HG02973 (cell line): ENCODE data around the gene ACOX3.
"Not testable (repeated sequence)": the region's sequence is repeated elsewhere in the genome, so short reads cannot be mapped to it uniquely, and the experiment has no call there.

Experiments used
- ATAC-seq: cut with Tn5 transposase; IDR thresholded peaks from one replicate; pipeline ENCODE4 v1.9.1; 2021; ENCODE audit warnings: moderate library complexity; ENCODE audit not compliant: unreplicated experiment

Gene ACOX3

DNA sequence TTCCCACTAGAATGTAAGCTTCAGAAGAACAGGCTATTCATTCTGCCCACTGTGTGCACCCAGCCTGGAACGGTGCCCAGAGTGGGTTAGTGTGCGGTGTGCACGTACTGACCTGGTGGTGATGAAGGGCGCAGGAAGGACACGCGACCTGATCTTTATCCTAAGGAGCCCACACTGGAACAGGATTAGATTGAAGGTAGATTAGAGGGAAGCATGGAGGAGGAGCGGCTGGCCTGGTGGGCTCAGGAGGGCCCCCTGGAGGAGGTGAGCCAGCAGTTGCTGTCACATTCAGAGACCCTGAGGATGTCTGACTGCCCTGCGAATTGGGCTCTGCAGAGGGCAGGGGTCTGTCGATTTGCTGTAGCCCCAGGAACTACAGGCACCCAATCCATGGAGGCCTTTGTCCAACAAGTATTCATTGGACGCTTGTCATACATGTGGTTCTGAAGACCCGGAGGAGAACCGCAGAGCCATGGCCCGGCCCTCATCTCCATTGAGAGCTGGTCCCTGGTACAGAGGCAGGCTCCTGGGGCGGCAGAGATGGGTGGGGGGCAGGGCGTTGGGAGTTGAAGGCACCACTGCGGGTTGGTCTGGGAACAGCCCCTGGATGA, 97.8 kb downstream of the ACOX3 start:
- ATAC-seq = no peak

DNA sequence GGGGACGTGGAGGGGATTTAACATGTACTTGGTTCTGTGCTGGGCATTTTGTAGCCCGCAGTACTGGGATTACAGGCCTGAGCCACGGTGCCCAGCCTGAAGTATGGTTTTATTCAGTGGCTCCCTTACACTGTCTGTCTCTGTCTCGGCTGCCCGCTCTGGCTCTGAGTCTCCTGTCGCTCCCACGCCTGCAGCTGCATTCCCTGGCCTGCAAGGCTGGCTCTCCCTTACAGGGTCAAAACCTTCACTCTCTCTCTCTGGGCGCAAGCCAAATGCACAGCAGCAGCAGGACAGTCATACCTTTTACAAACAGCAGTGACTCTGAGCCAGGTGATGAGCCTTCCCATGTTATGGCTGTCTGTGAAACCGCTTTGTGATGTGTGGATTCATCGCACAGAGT, 98.8 kb downstream of the ACOX3 start:
- ATAC-seq = no peak

DNA sequence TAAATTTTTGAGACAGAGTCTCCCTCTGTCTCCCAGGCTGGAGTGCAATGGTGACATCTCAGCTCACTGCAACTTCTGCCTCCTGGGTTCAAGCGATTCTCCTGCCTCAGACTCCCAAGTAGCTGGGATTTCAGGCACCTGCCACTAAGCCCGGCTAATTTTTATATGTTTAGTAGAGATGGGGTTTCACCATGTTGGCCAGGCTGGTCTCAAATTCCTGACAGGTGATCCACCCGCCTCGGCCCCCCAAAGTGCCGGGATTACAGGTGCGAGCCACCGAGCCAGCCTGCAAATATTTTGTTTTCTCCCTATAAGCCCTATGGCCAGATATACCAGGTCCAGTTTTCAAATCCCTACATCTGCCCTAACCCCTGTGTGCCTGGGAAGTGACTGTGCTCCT, 99.2 kb downstream of the ACOX3 start:
- ATAC-seq = not testable (repeated sequence)

DNA sequence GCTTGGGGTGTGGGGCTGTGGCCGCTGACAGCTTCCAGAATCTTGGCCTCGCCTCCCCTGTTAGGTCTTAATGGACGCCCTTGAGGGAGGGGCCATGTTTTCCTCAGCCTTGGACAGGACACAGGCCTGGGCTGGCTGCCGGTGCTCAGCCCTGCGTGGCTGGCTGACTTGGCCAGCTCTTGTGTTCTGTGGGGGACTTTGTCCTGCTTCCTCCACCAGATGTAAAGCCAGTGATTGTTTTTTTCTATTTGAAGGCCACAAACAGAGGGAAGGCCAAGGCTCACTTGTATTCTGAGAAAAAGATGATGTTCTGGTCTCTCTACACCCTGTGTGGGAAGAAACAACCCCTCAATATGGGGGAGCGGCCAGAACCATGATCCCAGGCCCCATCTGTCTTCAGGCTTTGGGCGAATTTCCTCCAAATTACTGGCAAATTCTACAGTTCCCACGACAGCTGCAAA, 99.7 kb downstream of the ACOX3 start:
- no peak for ATAC-seq

DNA sequence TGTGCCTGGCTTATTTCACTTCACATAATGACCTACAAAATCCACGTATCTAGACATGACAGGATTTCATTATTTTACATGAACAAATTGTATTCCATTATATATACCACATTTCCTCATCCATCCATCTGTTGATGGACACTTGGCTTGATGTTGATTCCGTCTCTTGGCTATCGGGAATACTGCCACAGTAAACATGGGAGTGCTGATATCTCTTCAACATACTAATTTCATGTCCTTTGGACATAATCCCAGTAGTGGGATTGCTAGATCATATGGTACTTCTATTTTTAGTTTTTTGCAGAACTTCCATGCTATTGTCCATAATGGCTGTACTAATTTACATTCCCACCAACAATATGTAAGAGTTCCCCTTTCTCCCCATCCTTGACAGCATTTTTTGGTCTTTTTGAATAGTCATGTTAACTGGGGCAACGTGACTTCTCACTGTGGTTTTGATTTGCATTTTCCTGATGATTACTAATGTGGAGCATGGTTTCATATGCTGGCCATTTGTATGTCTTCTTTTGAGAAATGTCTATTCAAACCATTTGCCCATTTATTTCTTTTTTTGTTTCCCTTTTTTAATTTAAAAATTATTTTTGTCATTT, 102.1 kb downstream of the ACOX3 start:
- no peak for ATAC-seq

DNA sequence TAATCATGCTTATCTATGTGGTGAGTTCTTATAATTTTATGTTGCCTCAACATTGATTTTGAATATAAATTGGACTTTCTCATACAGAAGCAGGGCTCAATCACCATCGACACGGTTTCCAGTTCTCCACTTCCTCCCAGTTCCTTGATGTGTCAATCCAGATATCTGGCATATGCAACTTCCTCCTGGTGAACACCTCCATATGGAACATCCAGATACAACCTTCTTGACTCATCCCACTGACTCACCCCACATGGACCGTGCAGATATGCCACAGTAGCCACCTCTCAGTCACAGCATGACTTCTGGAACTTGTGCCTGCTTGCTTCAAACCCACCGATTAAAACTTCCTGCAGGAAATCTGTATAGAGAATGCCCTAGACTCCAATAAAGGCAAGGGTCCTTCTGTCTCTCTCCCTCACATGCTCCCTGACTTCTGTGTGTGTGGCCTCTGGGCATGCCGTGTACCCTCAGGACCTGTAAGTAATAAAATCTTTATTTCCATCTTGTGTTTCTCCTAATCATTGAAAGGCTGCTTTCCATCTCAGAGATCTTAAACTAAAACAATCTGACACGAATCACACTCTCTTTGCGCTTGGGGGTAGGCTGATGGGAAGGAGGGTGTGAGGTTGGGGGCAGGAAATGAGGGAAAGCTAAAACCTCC, 104.0 kb downstream of the ACOX3 start:
- ATAC-seq = no peak

DNA sequence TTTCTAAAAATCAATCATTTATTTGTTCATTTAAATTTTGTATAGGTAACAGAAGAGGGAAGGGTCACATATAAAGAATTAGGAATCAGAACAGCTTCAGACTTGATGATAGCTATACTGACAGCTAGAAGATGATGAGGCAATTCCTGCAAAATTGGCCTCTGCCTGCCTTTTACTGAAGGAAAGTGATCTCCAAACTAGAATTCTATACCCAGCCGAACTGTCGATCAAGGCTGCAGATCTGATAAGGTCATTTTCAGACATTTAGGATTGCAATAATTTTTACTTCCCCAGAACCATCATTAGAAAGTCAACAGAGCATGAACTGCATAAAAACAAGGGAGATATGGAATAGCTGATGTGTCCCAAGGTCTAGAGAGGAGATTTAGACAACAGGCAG, 104.7 kb downstream of the ACOX3 start:
- no peak for ATAC-seq

DNA sequence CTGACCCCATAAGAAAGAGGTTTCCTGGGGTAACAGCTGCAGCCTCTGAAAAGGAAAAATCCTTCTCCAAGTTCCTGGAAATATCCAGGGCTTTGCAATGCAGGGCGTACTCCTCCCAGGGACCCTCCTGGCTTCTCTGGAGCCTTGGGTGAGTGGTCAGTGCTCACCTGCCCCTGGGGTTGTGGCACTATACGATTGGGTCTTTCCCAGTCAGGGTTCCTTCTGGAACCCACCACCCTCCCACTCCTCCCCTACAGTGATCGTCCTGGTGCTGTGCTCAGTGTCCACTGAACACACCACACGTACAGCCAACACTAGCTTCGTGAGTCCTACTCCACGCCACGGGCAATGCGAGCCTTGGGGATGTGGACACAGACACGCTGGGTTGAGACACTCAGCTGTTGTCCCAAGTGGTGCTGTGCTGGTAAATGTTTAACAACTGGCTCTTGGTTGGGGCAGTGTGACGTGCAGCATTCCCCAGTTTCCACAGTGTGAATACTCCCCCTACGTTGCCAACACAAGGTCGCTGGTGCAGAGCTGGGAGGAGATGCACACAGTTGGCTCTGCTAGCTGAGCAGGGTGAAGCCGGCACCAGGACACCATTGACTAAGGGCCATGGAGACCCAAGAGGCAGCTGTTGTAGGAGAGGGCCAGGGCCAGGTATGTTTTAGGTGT, 105.6 kb downstream of the ACOX3 start:
- ATAC-seq = no peak

DNA sequence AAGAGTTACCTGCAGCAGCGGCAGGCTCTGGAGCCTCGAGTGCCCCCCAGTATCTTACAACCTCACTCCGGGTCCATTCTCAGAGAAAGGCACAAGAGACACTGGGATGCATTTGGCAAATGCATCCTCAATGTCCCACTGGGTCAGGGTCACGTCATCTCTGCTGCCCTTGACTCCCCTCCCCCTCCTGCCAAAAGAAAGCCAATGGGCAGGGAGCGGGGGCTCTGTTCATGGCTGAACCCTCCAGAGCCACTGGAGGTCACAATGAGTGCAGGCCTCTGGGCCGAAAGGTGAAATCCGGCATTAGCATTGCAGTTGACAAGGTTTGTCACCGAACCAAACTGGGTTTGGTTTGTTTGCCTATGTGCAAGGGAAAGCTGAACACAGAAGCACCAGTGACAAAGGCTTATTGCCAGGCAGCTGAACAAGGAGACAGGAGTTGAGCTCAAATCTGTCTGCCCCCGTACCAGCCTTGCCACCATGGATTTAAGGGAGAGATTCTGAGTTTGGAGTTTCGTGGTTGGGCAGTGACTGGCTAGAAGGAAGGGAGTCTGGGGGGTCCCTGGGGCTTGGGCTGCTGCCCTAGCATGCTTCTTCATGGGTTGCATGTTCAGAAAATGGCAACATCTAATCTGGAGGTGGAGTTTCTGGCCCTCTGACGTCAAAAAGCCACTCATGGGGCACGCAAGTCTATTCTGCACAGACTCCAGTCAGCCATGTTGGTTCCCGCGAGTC, 106.6 kb downstream of the ACOX3 start:
- no peak for ATAC-seq

DNA sequence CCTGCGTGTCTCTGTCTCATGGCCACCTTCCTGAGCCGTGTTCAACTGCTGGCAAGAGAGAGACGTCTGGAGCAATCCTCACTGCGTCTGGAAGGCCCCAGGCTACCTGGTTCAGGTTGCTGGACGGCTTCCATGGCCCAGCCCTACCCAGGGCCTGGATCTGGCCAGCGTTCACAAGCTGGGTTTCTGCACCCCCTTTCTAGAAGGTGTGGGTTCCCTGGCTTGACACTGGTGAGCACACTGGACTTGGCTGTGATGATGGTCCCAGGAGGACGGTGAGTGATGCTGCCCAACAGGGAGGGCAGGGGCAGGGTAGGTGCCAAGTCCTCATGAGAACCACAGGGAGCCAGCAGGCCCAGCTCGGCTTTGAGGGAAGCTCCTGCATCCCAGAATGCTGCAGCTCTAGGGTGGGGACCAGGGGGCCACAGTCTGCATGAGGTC, 107.6 kb downstream of the ACOX3 start:
- ATAC-seq = no peak

DNA sequence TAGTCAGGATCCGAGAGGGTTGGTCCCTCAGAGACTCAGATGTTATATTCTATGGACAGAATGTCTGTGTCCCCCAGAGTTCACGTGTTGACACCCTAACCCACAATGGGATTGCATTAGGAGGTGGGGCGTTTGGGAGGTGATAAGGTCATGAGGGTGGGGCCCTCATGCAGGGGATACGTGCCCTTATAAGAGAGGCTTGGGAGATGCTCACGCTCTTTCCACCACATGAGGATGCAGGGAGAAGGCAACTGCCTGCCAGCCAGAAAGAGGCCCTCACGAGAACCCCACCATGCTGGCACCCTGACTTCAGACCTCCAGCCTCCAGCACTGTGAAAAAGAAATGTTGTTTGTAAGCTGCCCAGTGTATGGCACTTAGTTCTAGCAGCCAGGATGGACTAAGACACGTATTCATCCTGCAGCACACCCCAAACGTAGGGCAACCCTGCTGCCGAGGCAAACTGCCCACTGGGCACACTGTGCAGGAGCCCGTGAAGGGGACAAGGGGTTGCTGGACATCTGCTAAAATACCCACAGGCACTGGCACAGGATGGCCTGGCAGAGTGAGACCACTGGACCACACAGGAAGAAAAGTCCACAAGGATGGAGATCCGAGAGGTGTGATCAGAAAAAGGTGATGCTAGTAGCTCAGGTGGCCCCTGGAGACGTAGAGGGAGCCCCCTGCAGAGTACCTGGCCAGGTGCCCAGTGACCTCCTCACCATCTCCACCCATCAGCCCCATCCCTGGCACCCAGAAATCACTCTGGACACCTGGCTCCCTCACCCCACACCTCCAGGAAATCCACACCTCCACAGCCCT, 108.3 kb downstream of the ACOX3 start:
- ATAC-seq = no peak

DNA sequence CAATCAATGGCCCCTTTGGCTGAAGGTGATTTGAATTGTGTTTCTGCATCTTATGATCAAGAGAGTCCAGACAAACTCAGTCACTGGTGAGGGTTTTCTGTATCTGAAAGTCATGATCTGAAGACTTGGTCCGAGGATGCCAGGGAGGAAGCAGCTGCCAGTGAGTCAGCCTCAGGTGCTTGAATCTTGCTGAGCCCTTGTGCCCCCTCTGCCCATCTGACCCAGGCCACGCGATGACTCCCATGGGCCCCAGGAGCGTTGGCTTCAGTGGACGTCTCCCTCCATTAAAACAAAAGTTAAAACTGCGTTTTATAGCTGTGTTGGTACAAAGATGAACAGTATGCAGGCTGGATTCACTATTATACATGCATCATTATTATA, 109.0 kb downstream of the ACOX3 start:
- no peak for ATAC-seq

DNA sequence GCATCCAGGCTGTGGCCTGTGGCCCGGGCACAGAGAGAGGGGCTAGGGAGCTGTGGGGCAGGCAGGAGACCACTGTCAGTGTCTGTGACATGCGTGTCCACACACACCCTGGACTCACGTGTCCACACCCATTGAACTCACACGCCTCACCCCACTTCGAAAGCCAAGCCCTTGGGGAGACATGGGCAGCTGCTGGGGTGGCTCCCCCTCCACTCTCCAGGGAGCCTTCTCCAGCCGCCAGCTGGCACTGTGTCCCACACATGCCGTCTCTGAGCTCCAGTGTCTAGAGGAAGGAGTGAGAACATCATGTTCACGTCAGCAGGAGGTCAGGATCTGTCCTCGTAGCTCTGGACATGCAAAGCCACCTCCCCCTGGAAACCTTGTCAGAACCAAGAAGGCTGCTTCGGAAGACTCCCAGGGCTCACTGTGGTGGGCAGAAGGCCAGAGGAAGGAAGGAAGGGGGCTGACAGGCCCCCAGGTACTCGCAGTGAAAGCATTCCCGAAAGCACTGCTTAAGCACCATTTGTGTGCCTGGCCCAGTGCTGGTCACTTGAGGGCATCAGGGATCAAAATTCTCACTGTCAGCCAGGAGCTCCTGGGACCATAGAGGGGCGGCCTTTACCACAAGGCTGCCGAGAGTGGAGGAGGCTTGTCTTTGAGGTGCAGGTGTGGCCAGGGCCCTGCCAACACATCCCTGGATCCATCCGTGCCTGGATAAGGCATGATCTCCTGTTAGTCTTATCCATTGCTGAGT, 109.5 kb downstream of the ACOX3 start:
- ATAC-seq = no peak

DNA sequence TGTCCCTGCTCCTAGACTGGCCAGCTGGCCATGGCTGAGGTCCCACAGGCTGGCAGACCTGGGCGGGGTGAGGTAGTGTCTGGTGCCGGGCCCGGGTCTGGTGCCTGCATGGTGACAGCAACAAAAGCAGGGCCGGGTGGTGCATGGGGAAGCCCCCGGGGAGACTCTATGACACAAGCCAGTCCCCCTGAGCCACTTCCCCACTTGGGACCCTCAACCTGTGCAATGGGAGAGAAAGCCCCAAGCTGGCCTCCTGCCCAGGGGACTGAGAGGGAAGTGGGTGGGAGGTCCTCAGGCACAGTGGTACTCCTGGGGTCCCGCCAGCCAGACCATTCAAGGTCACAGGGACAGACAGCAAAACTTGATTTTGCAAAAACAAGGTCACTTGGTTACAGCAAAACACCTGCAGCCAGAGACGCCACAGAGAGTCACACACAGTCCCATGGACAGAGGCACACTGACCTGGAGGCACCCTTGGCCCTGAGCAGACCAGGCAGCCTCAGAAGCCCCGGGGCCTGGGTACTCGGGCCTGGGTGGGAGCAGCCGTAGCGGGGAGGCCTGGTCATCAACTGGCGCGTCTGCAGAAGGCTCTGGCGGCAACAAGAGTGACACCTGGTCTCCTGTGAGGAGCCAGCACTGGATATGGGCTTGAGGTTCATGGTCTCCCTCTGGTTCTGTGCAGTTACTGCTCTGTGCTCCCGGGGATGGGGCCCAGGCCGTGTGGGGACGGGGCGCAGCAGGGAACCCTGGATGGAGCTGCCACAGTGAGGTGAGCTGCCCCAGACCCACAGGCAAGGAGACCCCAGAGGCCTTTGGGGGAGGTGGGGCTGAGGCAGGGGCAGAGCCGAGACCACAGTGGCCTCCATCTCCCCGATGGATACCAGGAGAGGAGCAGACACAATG, 110.4 kb downstream of the ACOX3 start:
- no peak for ATAC-seq

DNA sequence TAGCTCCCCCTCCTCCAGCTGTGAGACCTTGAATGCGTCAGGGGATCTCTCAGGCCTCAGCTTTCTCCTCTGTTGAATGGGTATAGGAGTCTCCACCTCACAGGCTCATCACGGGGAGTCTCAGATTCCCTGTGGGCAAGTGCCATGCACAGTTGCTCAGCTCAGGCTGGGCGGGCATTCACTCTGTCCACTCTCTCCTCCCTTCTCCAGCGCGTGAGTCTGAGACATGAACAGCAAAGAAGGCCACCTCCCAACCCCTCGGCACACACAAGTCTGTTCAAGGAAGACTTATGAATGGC, 111.0 kb downstream of the ACOX3 start:
- no peak for ATAC-seq

DNA sequence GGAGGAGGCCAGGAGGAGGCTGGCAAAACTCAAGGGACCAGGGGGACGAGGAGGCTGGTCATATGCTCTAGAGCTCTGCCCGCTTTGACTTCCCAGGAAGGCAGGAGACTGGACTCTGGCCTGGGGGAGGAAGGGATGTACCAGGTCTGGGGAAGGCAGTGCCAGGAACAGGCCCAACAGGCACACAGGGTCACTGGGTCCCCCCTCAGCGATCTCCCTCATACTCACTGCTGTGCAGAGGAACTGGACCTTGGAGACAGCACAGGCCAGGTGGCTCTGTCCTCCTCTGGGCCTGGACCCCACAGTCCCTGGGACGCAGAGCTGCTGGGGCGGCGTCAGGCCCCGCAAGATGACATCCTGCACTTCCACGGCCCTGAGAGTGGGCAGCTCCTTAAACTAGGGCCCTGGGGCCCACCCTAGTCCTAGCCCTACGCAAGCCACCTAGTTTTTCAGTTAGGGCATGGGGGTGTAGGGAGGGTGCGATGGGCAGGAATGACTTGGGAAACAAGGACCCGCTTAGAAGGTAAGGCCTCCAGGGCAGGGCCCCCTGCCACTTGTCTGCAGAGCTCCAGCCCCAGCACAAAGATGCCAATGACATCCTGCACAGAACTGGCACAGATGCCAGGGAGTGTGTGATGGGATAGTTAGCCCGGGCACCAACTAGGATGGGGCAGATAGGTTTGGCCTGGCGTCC, 111.5 kb downstream of the ACOX3 start:
- no peak for ATAC-seq

DNA sequence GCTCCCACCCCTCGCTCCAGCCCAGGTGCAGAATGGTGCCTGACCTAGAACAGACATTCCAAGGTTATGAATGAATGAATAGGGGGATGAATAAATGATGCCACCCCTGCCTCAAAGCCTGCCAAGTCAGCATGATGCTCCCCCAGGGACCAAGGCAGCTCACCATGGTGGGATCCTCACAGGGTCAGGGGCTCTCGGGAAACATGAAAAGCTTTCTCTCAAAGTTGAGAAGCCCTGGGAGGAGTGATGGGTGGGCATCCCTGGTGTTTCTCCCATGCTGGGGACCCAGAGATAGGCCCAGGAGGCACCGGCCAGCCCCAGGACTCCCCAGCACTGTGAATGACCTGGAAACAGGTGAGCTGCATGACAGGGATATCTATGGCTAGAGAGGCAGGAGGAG, 112.1 kb downstream of the ACOX3 start:
- ATAC-seq = no peak

DNA sequence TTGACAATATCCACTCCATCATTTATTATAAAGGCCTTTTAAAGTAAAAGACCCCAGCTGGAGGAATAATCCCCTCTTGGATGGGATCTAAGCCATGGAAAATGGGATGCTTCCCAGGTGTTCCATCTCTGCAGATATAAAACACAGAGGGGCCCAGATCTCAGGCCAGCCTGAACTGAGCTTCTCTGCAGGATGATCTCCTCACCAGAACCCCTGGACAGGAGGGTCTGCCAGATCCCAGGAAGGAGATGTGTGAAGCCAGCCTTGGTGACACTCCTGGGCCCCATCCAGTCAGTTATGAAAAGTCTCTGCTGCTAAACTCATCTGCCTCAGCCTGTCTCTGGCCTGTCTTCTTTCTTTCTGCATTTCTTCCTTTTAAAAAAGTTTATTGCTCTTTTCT, 114.3 kb downstream of the ACOX3 start:
- ATAC-seq = no peak
